Esophagus muscularis mucosa (tissue), 4 donors: ENCODE measurements around the gene TMEM80. TPM values are rescaled to one million over a fixed set of nuclear protein-coding genes. Genes with fewer than 3 reads are reported as not detected.

ENCODE experiments used
- DNase-seq: peaks from one replicate; pipeline ENCODE4 v3.0.0-alpha.2; 2017; ENCODE audit errors: extremely low spot score
- H3K27ac ChIP-seq, 4 donors: fragments of 200-600 bp; sonication (generic); replicated peaks in 1 of 4; 1 replicate in 3 of 4; 2 replicates in 1 of 4; pipeline ENCODE4 v1.5.1; 2016 to 2019; ENCODE audit warnings: mild to moderate bottlenecking in 1 of 4
- H3K27me3 ChIP-seq, 4 donors: fragments of 200-600 bp; sonication (generic); one replicate each; pipeline versions ENCODE4 v1.5.1 to v1.6.0; 2016 to 2019
- H3K36me3 ChIP-seq, 4 donors: fragments of 200-600 bp; sonication (generic); one replicate each; pipeline ENCODE4 v1.5.1; 2016 to 2019
- H3K4me1 ChIP-seq, 4 donors: fragments of 200-600 bp; sonication (generic); one replicate each; pipeline ENCODE4 v1.5.1; 2016 to 2019
- H3K4me3 ChIP-seq, 4 donors: fragments of 200-600 bp; sonication (generic); 1 replicate in 2 of 4; 2 replicates in 2 of 4; pipeline ENCODE4 v1.5.1; 2016 to 2019; ENCODE audit warnings: mild to moderate bottlenecking in 4 of 4, moderate library complexity in 1 of 4
- H3K9me3 ChIP-seq, 4 donors: fragments of 200-600 bp; sonication (generic); 1 replicate in 3 of 4; 2 replicates in 1 of 4; pipeline ENCODE4 v1.5.1; 2016 to 2019
- EP300 ChIP-seq: sonication (generic); formaldehyde crosslinking; IDR thresholded peaks from one replicate; pipeline ENCODE4 v1.6.1; 2017; ENCODE audit warnings: antibody characterized with exemption
- POLR2A ChIP-seq: fragments of 450-650 bp; IDR thresholded peaks from one replicate; pipeline ENCODE4 v1.6.1; 2017; ENCODE audit warnings: antibody characterized with exemption, moderate library complexity, mild to moderate bottlenecking, low read depth
- POLR2AphosphoS5 ChIP-seq, 2 donors: sonication (generic); formaldehyde crosslinking; IDR thresholded peaks; one replicate each; pipeline ENCODE4 v1.6.1; 2017; ENCODE audit warnings: antibody characterized with exemption in 2 of 2
- WGBS: methylation state at CpG from one replicate; pipeline ENCODE4 v1.1.5; 2018; 5-methylcytosine and 5-hydroxymethylcytosine counted together
- intact Hi-C: fragments of 100-400 bp; cut with DNase I; formaldehyde crosslinking; loops from one replicate; pipeline ENCODE4 v1.15.1; 2023
- total RNA-seq, 4 donors: library from RNA; depleted of rRNA; stranded (reverse); fragments of >200 nt; gene quantifications; one replicate each; pipeline versions ENCODE4 v1.1.0 to v1.2.1, GENCODE V29; 2016
- TF ChIP-seq, protein P1 (sequence below), 3 experiments: fragments of 200-600 bp in 2 of 3; fragments of 450-650 bp in 1 of 3; sonication (generic) in 2 of 3; IDR thresholded peaks; one replicate each; pipeline ENCODE4 v1.5.1; 2017 to 2019; ENCODE audit warnings: antibody characterized with exemption in 3 of 3, mild to moderate bottlenecking in 2 of 3, moderate library complexity in 1 of 3

TMEM80 gene
- total RNA-seq, 4 donors from 2014 or later: 27.4 to 55.2 (median 39.6) TPM

DNA sequence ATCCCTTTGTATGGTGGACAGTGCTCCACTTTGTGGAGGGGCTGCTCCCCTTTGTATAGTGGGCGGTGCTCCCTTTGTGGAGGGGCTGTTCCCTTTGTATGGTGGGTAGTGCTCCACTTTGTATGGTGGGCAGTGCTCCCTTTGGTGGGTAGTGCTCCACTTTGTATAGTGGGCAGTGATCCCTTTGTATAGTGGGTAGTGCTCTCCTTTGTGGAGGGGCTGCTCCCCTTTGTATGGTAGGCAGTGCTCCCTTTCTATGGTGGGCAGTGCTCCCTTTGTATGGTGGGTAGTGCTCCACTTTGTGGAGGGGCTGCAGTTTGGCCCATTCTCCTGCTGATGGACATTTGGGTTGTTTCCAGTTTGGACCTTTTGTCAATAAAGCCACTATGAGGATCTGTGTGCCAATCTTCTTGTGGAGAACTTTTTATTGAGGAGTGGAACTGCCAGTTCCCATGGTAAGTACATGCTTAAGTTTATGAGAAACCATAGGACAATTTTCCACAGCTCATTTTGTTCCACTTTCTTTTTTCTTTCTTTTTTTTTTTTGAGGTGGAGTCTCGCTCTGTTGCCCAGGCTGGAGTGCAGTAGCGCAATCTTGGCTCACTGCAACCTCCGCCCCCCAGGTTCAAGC lies 47.1 kb downstream of the TMEM80 start:
- TF ChIP-seq, protein P1, sequence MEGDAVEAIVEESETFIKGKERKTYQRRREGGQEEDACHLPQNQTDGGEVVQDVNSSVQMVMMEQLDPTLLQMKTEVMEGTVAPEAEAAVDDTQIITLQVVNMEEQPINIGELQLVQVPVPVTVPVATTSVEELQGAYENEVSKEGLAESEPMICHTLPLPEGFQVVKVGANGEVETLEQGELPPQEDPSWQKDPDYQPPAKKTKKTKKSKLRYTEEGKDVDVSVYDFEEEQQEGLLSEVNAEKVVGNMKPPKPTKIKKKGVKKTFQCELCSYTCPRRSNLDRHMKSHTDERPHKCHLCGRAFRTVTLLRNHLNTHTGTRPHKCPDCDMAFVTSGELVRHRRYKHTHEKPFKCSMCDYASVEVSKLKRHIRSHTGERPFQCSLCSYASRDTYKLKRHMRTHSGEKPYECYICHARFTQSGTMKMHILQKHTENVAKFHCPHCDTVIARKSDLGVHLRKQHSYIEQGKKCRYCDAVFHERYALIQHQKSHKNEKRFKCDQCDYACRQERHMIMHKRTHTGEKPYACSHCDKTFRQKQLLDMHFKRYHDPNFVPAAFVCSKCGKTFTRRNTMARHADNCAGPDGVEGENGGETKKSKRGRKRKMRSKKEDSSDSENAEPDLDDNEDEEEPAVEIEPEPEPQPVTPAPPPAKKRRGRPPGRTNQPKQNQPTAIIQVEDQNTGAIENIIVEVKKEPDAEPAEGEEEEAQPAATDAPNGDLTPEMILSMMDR (IDR thresholded peaks at IDR 0.05): no peak
- TF ChIP-seq POLR2AphosphoS5 (IDR thresholded peaks at IDR 0.05): no peak
- TF ChIP-seq EP300: no peak
- no peak for TF ChIP-seq POLR2A
- peaks cover 11 to 14% (median 12%) of the 10 kb centered on the region in 4 donors for H3K4me1 ChIP-seq
- no peak overlapping the region for H3K27ac ChIP-seq
- WGBS: 91% methylated on average over 3 of the region's 4 CpGs
- no peaks in the 10 kb centered on the region for H3K36me3 ChIP-seq
- no peak for DNase-seq
- H3K27me3 ChIP-seq: peaks cover 0 to 8% (median 0%) of the 10 kb centered on the region in 4 donors
- no peaks in the 10 kb centered on the region for H3K9me3 ChIP-seq
- no peak overlapping the region for H3K4me3 ChIP-seq
- intact Hi-C loops: no loop called here

- no peak overlapping the region for H3K4me3 ChIP-seq
- peaks cover 22 to 38% (median 36%) of the 10 kb centered on the region in 4 donors for H3K4me1 ChIP-seq
- H3K9me3 ChIP-seq: no peaks in the 10 kb centered on the region
- intact Hi-C loops: no loop called here
- no peak for DNase-seq
- 38% methylated on average over 1 of the region's 1 CpG for WGBS
- H3K27me3 ChIP-seq: peaks cover 0 to 4% (median 0%) of the 10 kb centered on the region in 4 donors
- no peaks in the 10 kb centered on the region for H3K36me3 ChIP-seq
- no peak overlapping the region for H3K27ac ChIP-seq
- TF ChIP-seq POLR2A (no peak), EP300 (no peak), POLR2AphosphoS5 (IDR thresholded peaks at IDR 0.05) (no peak)
- TF ChIP-seq, protein P1 (IDR thresholded peaks at IDR 0.05): no peak
Observed at GRCh38 chr11:745428-745827, 49.8 kb downstream of the TMEM80 start.

DNA sequence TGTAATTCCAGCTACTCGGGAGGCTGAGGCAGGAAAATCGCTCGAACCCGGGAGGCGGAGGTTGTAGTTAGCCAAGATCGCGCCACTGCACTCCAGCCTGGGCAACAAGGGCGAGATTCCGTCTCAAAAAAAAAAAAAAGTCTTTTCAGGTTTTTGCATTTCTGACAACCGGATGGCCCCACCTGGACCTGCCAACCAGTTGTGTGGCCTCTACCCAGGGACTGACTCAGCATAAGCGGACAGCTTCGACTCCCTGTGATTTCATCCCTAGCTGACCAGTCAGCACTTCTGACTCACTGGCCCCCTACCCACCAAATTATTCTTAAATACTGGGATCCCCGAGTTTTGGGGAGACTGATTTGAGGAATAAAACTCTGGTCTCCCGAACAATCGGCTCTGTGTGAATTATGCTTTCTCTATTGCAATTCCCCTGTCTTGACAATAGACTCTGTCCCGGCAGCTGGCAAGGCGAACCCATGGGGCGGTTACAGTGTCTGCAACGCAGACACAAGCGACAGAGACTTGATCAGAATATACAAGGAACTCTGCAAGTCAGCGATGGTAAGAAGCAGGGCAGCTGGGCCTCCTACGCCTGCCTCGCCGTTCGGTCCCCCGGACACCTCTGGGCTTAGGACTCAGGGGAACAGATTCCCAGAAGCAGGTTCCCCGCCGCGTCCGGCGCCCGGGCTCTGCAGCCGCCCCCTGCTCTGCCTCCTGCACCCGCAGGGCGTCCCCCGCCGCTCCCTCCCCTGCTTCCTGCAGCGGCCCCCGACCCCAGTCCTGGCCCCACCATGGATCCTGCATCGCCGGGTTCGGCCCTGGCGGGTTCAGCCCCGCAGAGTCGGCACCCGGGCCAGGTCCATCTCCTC lies 50.9 kb downstream of the TMEM80 start:
- intact Hi-C loops: no loop called here
- no peak for DNase-seq
- Histone ChIP-seq H3K27me3 (no peaks in the 10 kb centered on the region), H3K4me1 (peaks cover 22 to 42% (median 36%) of the 10 kb centered on the region in 4 donors), H3K36me3 (no peaks in the 10 kb centered on the region), H3K4me3 (peak overlapping the region; percentile 84 to 100 (median 94)), H3K27ac (peak overlapping the region; percentile 83 to 95 (median 92)), H3K9me3 (no peaks in the 10 kb centered on the region)
- no peak for TF ChIP-seq EP300
- TF ChIP-seq POLR2A: no peak
- TF ChIP-seq, protein P1 (IDR thresholded peaks at IDR 0.05): no peak
- no peak for TF ChIP-seq POLR2AphosphoS5 (IDR thresholded peaks at IDR 0.05)
- WGBS: 61% methylated on average over 18 of the region's 46 CpGs

GRCh38 chr11:747158-748006 lies 51.8 kb downstream of the TMEM80 start, which contains the start of gene TALDO1:
Gene TALDO1 (plus strand): TSS chr11:747464. CDS start chr11:747482, 18 bp downstream.
- intact Hi-C loops: no loop called here
- DNase-seq: peak; percentile 95
- Histone ChIP-seq H3K27me3 (no peaks in the 10 kb centered on the region), H3K9me3 (no peaks in the 10 kb centered on the region), H3K4me3 (peak within 1 kb of the TSS; percentile 84 to 100 (median 94)), H3K36me3 (peaks cover 0 to 3% (median 2%) of the 10 kb centered on the region in 4 donors), H3K4me1 (peaks cover 22 to 42% (median 36%) of the 10 kb centered on the region in 4 donors), H3K27ac (peak within 1 kb of the TSS; percentile 83 to 95 (median 92))
- TF ChIP-seq, protein P1 (IDR thresholded peaks at IDR 0.05): peak in 2 of 3 experiments; percentile 27 to 45
- TF ChIP-seq POLR2AphosphoS5 (IDR thresholded peaks at IDR 0.05) (peak; percentile 77 to 86), EP300 (no peak), POLR2A (peak; percentile 38)
- WGBS: under 1% methylated on average over 18 of the region's 112 CpGs
